ENCODE data around the gene YIPF4. TPM values are rescaled to one million over a fixed set of nuclear protein-coding genes. Genes with fewer than 3 reads are reported as not detected.

YIPF4 gene
- total RNA-seq (10 to 100 TPM; 30.9 to 31.9 TPM), polyA plus RNA-seq (10 to 100 TPM; 14.7 to 16.1 (median 14.8) TPM), total RNA-seq (33.1 to 80.8 (median 56.1) reads per million in 6 experiments)

- DNase-seq (peak; percentile 76 to 99 (median 92)), ATAC-seq (peak; percentile 95 to 96)
- POLR2A ChIA-PET = interaction anchor here (0.6 to 1.0 kb wide), 4 partner anchors 15 to 859 kb away, joined by 3 to 4 read pairs (median 3); partner anchors contain the start of gene SLC30A6
- Mint-ChIP-seq H3K4me3 (peak within 1 kb of the TSS; percentile 87 to 98 (median 92)), H3K36me3 (peaks cover 0 to 25% (median 2%) of the 10 kb centered on the region in 3 donors), H3K4me1 (peaks cover 13 to 44% (median 30%) of the 10 kb centered on the region in 4 donors), H3K27ac (peak within 1 kb of the TSS; percentile 97 to 99 (median 98)), H3K9me3 (no peaks in the 10 kb centered on the region), H3K27me3 (peaks cover 0 to 7% (median 2%) of the 10 kb centered on the region in 5 donors)
Observed at GRCh38 chr2:32277674-32278477, at the start of gene YIPF4. YIPF4 (plus strand) TSS chr2:32277904; CDS start chr2:32278156, 252 bp downstream.

GRCh38 chr2:32228181-32228580 lies 49.5 kb upstream of the YIPF4 start:
- H3K9me3 Mint-ChIP-seq = no peaks in the 10 kb centered on the region
- H3K36me3 Mint-ChIP-seq = peaks cover 0 to 20% (median 8%) of the 10 kb centered on the region in 3 donors
- ATAC-seq (no peak), DNase-seq (no peak)
- POLR2A ChIA-PET = no interaction called here
- peak overlapping the region in 2 of 10 donors; percentile 29 to 77 for H3K27ac Mint-ChIP-seq
- no peak overlapping the region for H3K4me3 Mint-ChIP-seq
- H3K27me3 Mint-ChIP-seq = no peaks in the 10 kb centered on the region
- peaks cover 0 to 2% (median 0%) of the 10 kb centered on the region in 4 donors for H3K4me1 Mint-ChIP-seq

GRCh38 chr2:32229635-32230034 lies 48.1 kb upstream of the YIPF4 start:
- Mint-ChIP-seq H3K9me3 (no peaks in the 10 kb centered on the region), H3K27me3 (no peaks in the 10 kb centered on the region), H3K4me3 (no peak overlapping the region), H3K27ac (peak overlapping the region in 2 of 10 donors; percentile 14 to 19), H3K4me1 (peaks cover 0 to 2% (median 0%) of the 10 kb centered on the region in 4 donors), H3K36me3 (peaks cover 0 to 9% (median 7%) of the 10 kb centered on the region in 3 donors)
- DNase-seq (no peak), ATAC-seq (no peak)
- POLR2A ChIA-PET = no interaction called here

GRCh38 chr2:32231959-32232358 lies 45.7 kb upstream of the YIPF4 start:
- ATAC-seq (no peak), DNase-seq (no peak)
- Mint-ChIP-seq H3K27ac (no peak overlapping the region), H3K27me3 (no peaks in the 10 kb centered on the region), H3K9me3 (no peaks in the 10 kb centered on the region), H3K36me3 (peaks cover 0 to 5% (median 2%) of the 10 kb centered on the region in 3 donors), H3K4me1 (peaks cover 0 to 2% (median 0%) of the 10 kb centered on the region in 4 donors), H3K4me3 (no peak overlapping the region)
- POLR2A ChIA-PET = no interaction called here

- no peaks in the 10 kb centered on the region for H3K27me3 Mint-ChIP-seq
- ATAC-seq (no peak), DNase-seq (no peak)
- H3K9me3 Mint-ChIP-seq = no peaks in the 10 kb centered on the region
- H3K4me1 Mint-ChIP-seq = peaks cover 0 to 2% (median 0%) of the 10 kb centered on the region in 4 donors
- no peak overlapping the region for H3K4me3 Mint-ChIP-seq
- H3K27ac Mint-ChIP-seq = no peak overlapping the region
- POLR2A ChIA-PET = no interaction called here
- H3K36me3 Mint-ChIP-seq = peaks cover 7 to 18% (median 15%) of the 10 kb centered on the region in 3 donors
Observed at GRCh38 chr2:32235315-32235714, 42.4 kb upstream of the YIPF4 start.

GRCh38 chr2:32237488-32237887 lies 40.2 kb upstream of the YIPF4 start:
- POLR2A ChIA-PET = no interaction called here
- ATAC-seq (no peak), DNase-seq (no peak)
- no peak overlapping the region for H3K27ac Mint-ChIP-seq
- peaks cover 7 to 18% (median 15%) of the 10 kb centered on the region in 3 donors for H3K36me3 Mint-ChIP-seq
- H3K9me3 Mint-ChIP-seq = no peaks in the 10 kb centered on the region
- H3K4me3 Mint-ChIP-seq = no peak overlapping the region
- H3K27me3 Mint-ChIP-seq = no peaks in the 10 kb centered on the region
- peaks cover 0 to 2% (median 0%) of the 10 kb centered on the region in 4 donors for H3K4me1 Mint-ChIP-seq

- no peak for ATAC-seq
- H3K36me3 Mint-ChIP-seq = peaks cover 7 to 18% (median 15%) of the 10 kb centered on the region in 3 donors
- no peaks in the 10 kb centered on the region for H3K27me3 Mint-ChIP-seq
- POLR2A ChIA-PET = no interaction called here
- no peak for DNase-seq
- peaks cover 0 to 1% (median 0%) of the 10 kb centered on the region in 4 donors for H3K4me1 Mint-ChIP-seq
- H3K27ac Mint-ChIP-seq = no peak overlapping the region
- no peak overlapping the region for H3K4me3 Mint-ChIP-seq
- H3K9me3 Mint-ChIP-seq = no peaks in the 10 kb centered on the region
Observed at GRCh38 chr2:32237996-32238395, 39.7 kb upstream of the YIPF4 start.

GRCh38 chr2:32242331-32242730 lies 35.4 kb upstream of the YIPF4 start:
- Mint-ChIP-seq H3K36me3 (peaks cover 5 to 15% (median 11%) of the 10 kb centered on the region in 3 donors), H3K27me3 (no peaks in the 10 kb centered on the region), H3K9me3 (no peaks in the 10 kb centered on the region), H3K27ac (no peak overlapping the region), H3K4me3 (no peak overlapping the region), H3K4me1 (peaks cover 0 to 1% (median 0%) of the 10 kb centered on the region in 4 donors)
- DNase-seq (no peak), ATAC-seq (no peak)
- POLR2A ChIA-PET = no interaction called here

GRCh38 chr2:32246911-32247310 lies 30.8 kb upstream of the YIPF4 start:
- H3K36me3 Mint-ChIP-seq = no peaks in the 10 kb centered on the region
- DNase-seq (no peak), ATAC-seq (no peak)
- H3K27me3 Mint-ChIP-seq = no peaks in the 10 kb centered on the region
- H3K4me1 Mint-ChIP-seq = peaks cover 0 to 1% (median 0%) of the 10 kb centered on the region in 4 donors
- H3K27ac Mint-ChIP-seq = no peak overlapping the region
- H3K9me3 Mint-ChIP-seq = no peaks in the 10 kb centered on the region
- H3K4me3 Mint-ChIP-seq = no peak overlapping the region
- POLR2A ChIA-PET = interaction anchor here (1.1 kb wide), 1 partner anchor 70 kb away, joined by 4 read pairs; no protein-coding TSS in a partner anchor

- Mint-ChIP-seq H3K4me1 (no peaks in the 10 kb centered on the region), H3K27me3 (no peaks in the 10 kb centered on the region), H3K4me3 (no peak overlapping the region), H3K36me3 (no peaks in the 10 kb centered on the region), H3K9me3 (no peaks in the 10 kb centered on the region), H3K27ac (no peak overlapping the region)
- DNase-seq = no peak
- POLR2A ChIA-PET = no interaction called here
- ATAC-seq = no peak
Observed at GRCh38 chr2:32248299-32248698, 29.4 kb upstream of the YIPF4 start.

- no peaks in the 10 kb centered on the region for H3K27me3 Mint-ChIP-seq
- POLR2A ChIA-PET = no interaction called here
- no peaks in the 10 kb centered on the region for H3K4me1 Mint-ChIP-seq
- DNase-seq (no peak), ATAC-seq (no peak)
- no peaks in the 10 kb centered on the region for H3K36me3 Mint-ChIP-seq
- no peaks in the 10 kb centered on the region for H3K9me3 Mint-ChIP-seq
- H3K4me3 Mint-ChIP-seq = no peak overlapping the region
- H3K27ac Mint-ChIP-seq = no peak overlapping the region
Observed at GRCh38 chr2:32249731-32250236, 27.9 kb upstream of the YIPF4 start.

GRCh38 chr2:32250290-32250689 lies 27.4 kb upstream of the YIPF4 start:
- no peaks in the 10 kb centered on the region for H3K36me3 Mint-ChIP-seq
- no peak for ATAC-seq
- POLR2A ChIA-PET = no interaction called here
- H3K4me1 Mint-ChIP-seq = no peaks in the 10 kb centered on the region
- no peaks in the 10 kb centered on the region for H3K9me3 Mint-ChIP-seq
- H3K27ac Mint-ChIP-seq = no peak overlapping the region
- H3K4me3 Mint-ChIP-seq = no peak overlapping the region
- no peak for DNase-seq
- H3K27me3 Mint-ChIP-seq = no peaks in the 10 kb centered on the region

GRCh38 chr2:32258242-32258641 lies 19.5 kb upstream of the YIPF4 start:
- peaks cover 0 to 6% (median 0%) of the 10 kb centered on the region in 4 donors for H3K4me1 Mint-ChIP-seq
- H3K27ac Mint-ChIP-seq = no peak overlapping the region
- DNase-seq = no peak
- no peak for ATAC-seq
- H3K4me3 Mint-ChIP-seq = no peak overlapping the region
- H3K36me3 Mint-ChIP-seq = no peaks in the 10 kb centered on the region
- no peaks in the 10 kb centered on the region for H3K9me3 Mint-ChIP-seq
- H3K27me3 Mint-ChIP-seq = peaks cover 0 to 4% (median 0%) of the 10 kb centered on the region in 5 donors
- POLR2A ChIA-PET = no interaction called here

Measured in naive thymus-derived CD8-positive, alpha-beta T cell (primary cell).